Calu3 (cell line): Measurements from ENCODE around the gene GLT8D1. TPM values are rescaled to one million over a fixed set of nuclear protein-coding genes. Genes with fewer than 3 reads are reported as not detected.
A peak's percentile ranks its signal among the peaks of the same experiment; 100 is the strongest.
"Not testable (repeated sequence)": the region's sequence is repeated elsewhere in the genome, so short reads cannot be mapped to it uniquely, and the experiment has no call there.

ENCODE experiments used
- BruUV-seq: library from RNA; stranded (reverse); fragments of 400-500 nt; replicated peaks from 2 replicates; lab custom pipeline; 2021; lab: Mats Ljungman, UMichigan
- CTCF ChIA-PET: fragments of 300-600 bp; sonication (Branson Sonifier 250); formaldehyde crosslinking; loops from one replicate; lab custom pipeline; 2022; ENCODE audit warnings: antibody characterized with exemption; lab: Charles Lee
- DNase-seq: peaks from one replicate; pipeline ENCODE4 v3.0.0; 2022
- H3K27ac Mint-ChIP-seq: one replicate; pipeline ENCODE4 v1.8.0; 2022; ENCODE audit warnings: mixed read lengths; ENCODE audit not compliant: unreplicated experiment
- H3K27me3 Mint-ChIP-seq: one replicate; pipeline ENCODE4 v1.8.0; 2022; ENCODE audit warnings: mixed read lengths; ENCODE audit not compliant: unreplicated experiment
- H3K36me3 Mint-ChIP-seq: one replicate; pipeline ENCODE4 v1.8.0; 2022; ENCODE audit warnings: mild to moderate bottlenecking, moderate library complexity, mixed read lengths; ENCODE audit not compliant: insufficient read depth, unreplicated experiment
- H3K4me1 Mint-ChIP-seq: one replicate; pipeline ENCODE4 v1.8.0; 2022; ENCODE audit warnings: mild to moderate bottlenecking, low read depth, mixed read lengths; ENCODE audit not compliant: unreplicated experiment
- H3K4me3 Mint-ChIP-seq: one replicate; pipeline ENCODE4 v1.8.0; 2022; ENCODE audit warnings: mild to moderate bottlenecking, low read depth, moderate library complexity, mixed read lengths; ENCODE audit not compliant: unreplicated experiment
- H3K9me3 Mint-ChIP-seq: one replicate; pipeline ENCODE4 v1.8.0; 2022; ENCODE audit warnings: low read depth, mixed read lengths; ENCODE audit not compliant: unreplicated experiment
- CTCF ChIP-seq: fragments of 200-600 bp; IDR thresholded peaks from one replicate; pipeline ENCODE4 v1.8.0; 2022; ENCODE audit warnings: antibody characterized with exemption; ENCODE audit not compliant: unreplicated experiment
- intact Hi-C: fragments of 100-400 bp; cut with micrococcal nuclease; formaldehyde crosslinking; loops from one replicate; pipeline ENCODE4 v1.10.0; 2022; ENCODE audit not compliant: unreplicated experiment
- total RNA-seq: library from RNA; stranded (reverse); gene quantifications from 2 replicates; pipeline ENCODE4 v1.2.3, GENCODE V29; 2022

Gene GLT8D1
- total RNA-seq, 1 experiment from 2014 or later: 36.2 TPM

DNA sequence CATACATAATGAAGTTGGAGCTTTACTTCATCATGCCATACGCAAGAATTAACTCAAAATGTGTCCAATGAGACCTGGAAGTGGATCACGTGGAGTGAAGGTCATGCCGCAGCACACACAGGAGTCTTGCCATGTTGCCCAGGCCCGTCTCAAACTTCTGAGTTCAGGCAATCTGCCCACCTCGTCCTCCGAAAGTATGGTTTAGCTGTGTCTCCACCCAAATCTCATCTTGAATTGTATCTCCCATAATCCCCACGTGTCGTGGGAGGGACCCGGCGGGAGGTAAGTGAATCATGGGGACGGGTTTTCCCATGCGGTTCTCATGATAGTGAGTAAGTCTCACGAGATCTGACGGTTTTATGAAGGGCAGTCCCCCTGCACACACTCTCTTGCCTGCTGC is 26.0 kb upstream of the GLT8D1 start:
- TF ChIP-seq CTCF: no peak
- CTCF ChIA-PET: no interaction called here
- intact Hi-C loops: no loop called here
- BruUV-seq: no TSS peak
- Mint-ChIP-seq H3K36me3 (peaks cover 42% of the 10 kb centered on the region), H3K27me3 (no peaks in the 10 kb centered on the region), H3K27ac (no peak overlapping the region), H3K9me3 (no peaks in the 10 kb centered on the region), H3K4me3 (no peak overlapping the region), H3K4me1 (peaks cover 6% of the 10 kb centered on the region)
- DNase-seq: no peak

DNA sequence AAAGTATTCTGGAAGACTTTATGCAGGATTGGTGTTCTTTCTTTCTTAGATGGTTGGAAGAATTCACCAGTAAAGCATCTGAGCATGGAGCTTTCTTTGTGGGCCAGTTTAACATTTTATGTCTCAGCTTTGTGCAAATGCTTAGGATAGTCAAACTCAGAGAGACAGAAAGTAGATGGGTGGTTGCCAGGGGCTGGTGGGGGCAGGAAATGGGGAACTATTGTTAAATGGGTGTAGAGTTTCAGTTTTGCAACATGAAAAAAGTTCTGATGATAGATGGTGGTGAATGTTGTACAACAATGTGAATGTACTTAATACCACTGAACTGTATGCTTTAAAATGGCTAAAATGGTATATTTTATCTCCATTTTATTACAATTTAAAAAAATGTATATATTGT is 25.1 kb upstream of the GLT8D1 start:
- Mint-ChIP-seq H3K27me3 (no peaks in the 10 kb centered on the region), H3K36me3 (peaks cover 42% of the 10 kb centered on the region), H3K4me1 (peaks cover 6% of the 10 kb centered on the region), H3K4me3 (no peak overlapping the region), H3K9me3 (no peaks in the 10 kb centered on the region), H3K27ac (no peak overlapping the region)
- no peak for DNase-seq
- intact Hi-C loops: no loop called here
- no TSS peak for BruUV-seq
- TF ChIP-seq CTCF: no peak
- CTCF ChIA-PET: no interaction called here

- DNase-seq: peak; percentile 53
- H3K4me3 Mint-ChIP-seq, H3K27ac Mint-ChIP-seq, H3K9me3 Mint-ChIP-seq, BruUV-seq, CTCF ChIA-PET, H3K27me3 Mint-ChIP-seq, H3K4me1 Mint-ChIP-seq, intact Hi-C loops: not testable (repeated sequence)
- peaks cover 30% of the 10 kb centered on the region for H3K36me3 Mint-ChIP-seq
Observed at GRCh38 chr3:52728753-52729152, 23.2 kb upstream of the GLT8D1 start.

DNA sequence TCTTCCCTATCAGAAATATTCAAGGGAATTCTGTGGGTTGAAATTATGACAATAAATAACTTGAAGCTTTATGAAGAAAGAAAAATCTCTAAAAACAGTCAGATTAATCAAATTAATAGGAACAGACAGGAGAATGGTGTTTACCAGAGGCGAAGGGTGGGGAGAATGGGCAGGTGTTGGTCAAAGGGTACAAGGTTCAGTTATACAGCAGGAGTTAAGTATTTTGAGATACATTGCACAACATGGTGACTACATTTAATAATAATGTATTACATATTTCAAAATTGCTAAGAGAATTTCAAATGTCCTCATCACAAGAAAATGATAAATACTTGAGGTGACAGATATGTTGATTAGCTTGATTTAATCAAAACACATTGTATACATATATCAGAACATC is 18.9 kb upstream of the GLT8D1 start:
- DNase-seq: no peak
- H3K27me3 Mint-ChIP-seq: no peaks in the 10 kb centered on the region
- TF ChIP-seq CTCF: no peak
- peaks cover 15% of the 10 kb centered on the region for H3K36me3 Mint-ChIP-seq
- intact Hi-C loops: no loop called here
- no peaks in the 10 kb centered on the region for H3K9me3 Mint-ChIP-seq
- CTCF ChIA-PET: no interaction called here
- no peak overlapping the region for H3K4me3 Mint-ChIP-seq
- no peak overlapping the region for H3K27ac Mint-ChIP-seq
- H3K4me1 Mint-ChIP-seq: peaks cover 6% of the 10 kb centered on the region
- BruUV-seq: no TSS peak

DNA sequence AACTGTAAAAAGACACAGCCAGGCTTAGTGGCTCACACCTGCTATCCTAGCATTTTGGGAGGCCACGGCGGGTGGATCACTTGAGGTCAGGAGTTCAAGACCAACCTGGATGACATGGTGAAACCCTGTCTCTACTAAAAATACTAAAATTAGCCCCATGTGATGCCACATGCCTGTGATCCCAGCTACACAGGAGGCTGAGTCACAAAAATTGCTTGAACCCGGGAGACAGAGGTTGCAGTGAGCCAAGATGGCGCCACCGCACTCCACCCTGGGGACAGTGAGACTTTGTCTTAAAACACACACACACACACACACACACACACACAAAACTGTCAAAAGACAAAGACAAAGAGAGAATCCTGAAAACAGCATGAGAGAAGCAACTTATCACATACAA is 18.3 kb upstream of the GLT8D1 start:
- H3K27me3 Mint-ChIP-seq: no peaks in the 10 kb centered on the region
- H3K4me3 Mint-ChIP-seq: no peak overlapping the region
- H3K9me3 Mint-ChIP-seq: no peaks in the 10 kb centered on the region
- CTCF ChIA-PET: no interaction called here
- H3K27ac Mint-ChIP-seq: no peak overlapping the region
- TF ChIP-seq CTCF: no peak
- intact Hi-C loops: no loop called here
- DNase-seq: no peak
- H3K4me1 Mint-ChIP-seq: peaks cover 4% of the 10 kb centered on the region
- H3K36me3 Mint-ChIP-seq: peaks cover 12% of the 10 kb centered on the region
- no TSS peak for BruUV-seq
